Adrenal gland (tissue), 12 donors: ENCODE data around the gene REL. TPM values are rescaled to one million over a fixed set of nuclear protein-coding genes. Genes with fewer than 3 reads are reported as not detected.

Experiments used
- DNase-seq, 7 donors: peaks; one replicate each; pipeline ENCODE4 v3.0.0-alpha.2; 2019 to 2020
- H3K27ac ChIP-seq, 5 donors: fragments of 200-600 bp; sonication (generic) in 4 of 5; 1 replicate in 3 of 5; 2 replicates in 2 of 5; pipeline versions ENCODE4 v1.5.1 to v1.8.0; 2016 to 2020; ENCODE audit warnings: mild to moderate bottlenecking in 1 of 5
- H3K27me3 ChIP-seq: fragments of 200-600 bp; 2 replicates; pipeline ENCODE4 v1.8.0; 2021
- H3K36me3 ChIP-seq, 2 donors: fragments of 200-600 bp; replicated peaks in 1 of 2; 1 replicate in 1 of 2; 2 replicates in 1 of 2; pipeline versions ENCODE4 v1.5.1 to v1.8.0; 2018 to 2022
- H3K4me1 ChIP-seq, 2 donors: fragments of 200-600 bp; replicated peaks in 1 of 2; 1 replicate in 1 of 2; 2 replicates in 1 of 2; pipeline versions ENCODE4 v1.5.1 to v1.8.0; 2018 to 2021
- H3K4me3 ChIP-seq, 4 donors: fragments of 200-600 bp; sonication (generic) in 3 of 4; one replicate each; pipeline ENCODE4 v1.5.1; 2016 to 2018
- H3K9me3 ChIP-seq, 3 donors: fragments of 200-600 bp; sonication (generic) in 1 of 3; replicated peaks in 1 of 3; 1 replicate in 2 of 3; 2 replicates in 1 of 3; pipeline versions ENCODE4 v1.5.1 to v1.8.0; 2016 to 2021
- CTCF ChIP-seq, 6 experiments: fragments of 450-650 bp in 4 of 6; fragments of 200-600 bp in 2 of 6; sonication (generic) in 1 of 6; IDR thresholded peaks; 1 replicate in 5 of 6; 2 replicates in 1 of 6; pipeline versions ENCODE4 v1.5.1 to v1.8.0; 2016 to 2021; ENCODE audit warnings: antibody characterized with exemption in 6 of 6, mild to moderate bottlenecking in 2 of 6, moderate library complexity in 1 of 6
- POLR2A ChIP-seq, 2 donors: fragments of 450-650 bp; IDR thresholded peaks; one replicate each; pipeline ENCODE4 v1.6.1; 2017; ENCODE audit warnings: antibody characterized with exemption in 2 of 2, mild to moderate bottlenecking in 2 of 2, moderate library complexity in 1 of 2
- WGBS, 4 donors: extraction: QIAGEN DNeasy Blood & Tissue Kit in 2 of 4; methylation state at CpG; one replicate each; pipeline versions ENCODE4 v1.1.5 to v1.1.7; 2013 to 2017; 5-methylcytosine and 5-hydroxymethylcytosine counted together
- intact Hi-C, 2 donors: fragments of 100-400 bp; cut with DNase I; formaldehyde crosslinking; loops; one replicate each; pipeline versions ENCODE4 v1.14.1 to v1.15.0; 2022 to 2023
- polyA plus RNA-seq, 3 donors: library from polyadenylated mRNA; stranded (reverse); fragments of 200-250 nt in 2 of 3; fragments of 350-450 nt in 1 of 3; fragmentation: Illumina TruSeq in 1 of 3; extraction: RNeasy Lipid Tissue Mini Kit (QIAGEN cat#74804) in 1 of 3; gene quantifications; one replicate each; pipeline ENCODE4 v1.2.3, GENCODE V29; 2013 to 2014
- total RNA-seq, 9 donors: library from RNA; depleted of rRNA in 4 of 9; stranded (reverse); fragments of >200 nt in 4 of 9; fragments of 120-200 nt in 1 of 9; fragmentation: NEBNext Ultra II Directional in 1 of 9; extraction: Animal tissue kit (Norgen Biotek cat#: 25700) in 1 of 9; gene quantifications; one replicate each; pipeline versions ENCODE4 v1.1.0 to v1.2.4, GENCODE V29; 2013 to 2023
- donor health status: healthy with polysubstance abuse.
- donor health status: Bipolar disorder and iron deficiency.
- donor health status: DM: yes; HTN: yes; CAD: no.
- donor health status: DM: no; HTN: no; CAD: no.
- donor health status: DM: no; HTN: no; CAD: no.
- donor health status: DM: yes; HTN: yes; CAD: no.

The REL gene
- total and polyA plus RNA-seq, 12 donors = 0.51 to 15.0 (median 9.8) TPM

GRCh38 chr2:60849187-60849586 lies 32.2 kb upstream of the REL start:
- no peak for TF ChIP-seq CTCF (IDR thresholded peaks at IDR 0.05)
- TF ChIP-seq POLR2A (IDR thresholded peaks at IDR 0.05) = no peak
- no peak overlapping the region for H3K27ac ChIP-seq
- peak in 1 of 7 donors; percentile 46 for DNase-seq
- 89 to 97% (median 94%) methylated on average over 3 of the region's 3 CpGs for WGBS, 4 donors
- H3K4me3 ChIP-seq = no peak overlapping the region
- H3K36me3 ChIP-seq = no peaks in the 10 kb centered on the region
- H3K9me3 ChIP-seq = no peaks in the 10 kb centered on the region
- H3K27me3 ChIP-seq = no peaks in the 10 kb centered on the region
- intact Hi-C loops = no loop called here
- H3K4me1 ChIP-seq = no peaks in the 10 kb centered on the region

- H3K36me3 ChIP-seq = no peaks in the 10 kb centered on the region
- peak in 6 of 7 donors; percentile 27 to 62 (median 51) for DNase-seq
- no peaks in the 10 kb centered on the region for H3K9me3 ChIP-seq
- H3K4me3 ChIP-seq = no peak overlapping the region
- 78 to 82% (median 80%) methylated on average over 8 of the region's 8 CpGs for WGBS, 4 donors
- H3K27me3 ChIP-seq = no peaks in the 10 kb centered on the region
- TF ChIP-seq CTCF (IDR thresholded peaks at IDR 0.05) (no peak), POLR2A (IDR thresholded peaks at IDR 0.05) (no peak)
- no peaks in the 10 kb centered on the region for H3K4me1 ChIP-seq
- peak overlapping the region in 2 of 5 donors; percentile 34 to 63 for H3K27ac ChIP-seq
- intact Hi-C loops = no loop called here
These were observed 29.0 kb upstream of the REL start for GRCh38 chr2:60852282-60852860.

GRCh38 chr2:60853531-60853930 lies 27.8 kb upstream of the REL start:
- H3K27me3 ChIP-seq = no peaks in the 10 kb centered on the region
- H3K9me3 ChIP-seq = no peaks in the 10 kb centered on the region
- TF ChIP-seq CTCF (IDR thresholded peaks at IDR 0.05) (no peak), POLR2A (IDR thresholded peaks at IDR 0.05) (no peak)
- H3K36me3 ChIP-seq = no peaks in the 10 kb centered on the region
- 69 to 92% (median 86%) methylated on average over 2 of the region's 2 CpGs for WGBS, 4 donors
- H3K4me1 ChIP-seq = no peaks in the 10 kb centered on the region
- no peak for DNase-seq
- H3K4me3 ChIP-seq = no peak overlapping the region
- intact Hi-C loops = no loop called here
- peak overlapping the region in 1 of 5 donors; percentile 45 for H3K27ac ChIP-seq

- intact Hi-C loops = no loop called here
- no peak overlapping the region for H3K4me3 ChIP-seq
- H3K9me3 ChIP-seq = no peaks in the 10 kb centered on the region
- H3K4me1 ChIP-seq = no peaks in the 10 kb centered on the region
- no peak for TF ChIP-seq CTCF (IDR thresholded peaks at IDR 0.05)
- TF ChIP-seq POLR2A (IDR thresholded peaks at IDR 0.05) = no peak
- no peak overlapping the region for H3K27ac ChIP-seq
- 70 to 85% (median 76%) methylated on average over 5 of the region's 5 CpGs for WGBS, 4 donors
- no peaks in the 10 kb centered on the region for H3K36me3 ChIP-seq
- no peak for DNase-seq
- H3K27me3 ChIP-seq = no peaks in the 10 kb centered on the region
These were observed 25.2 kb upstream of the REL start for GRCh38 chr2:60855989-60856669.
